Measurements from ENCODE around the gene PLSCR2.

PLSCR2 gene

GRCh38 chr3:146414010-146414409 is 55.4 kb downstream of the PLSCR2 start:
- no peak for TF ChIP-seq EP300 (IDR thresholded peaks at IDR 0.05; ENCODE audit: borderline replicate concordance)
- no peak for TF ChIP-seq TEAD4 (IDR thresholded peaks at IDR 0.05)
- TF ChIP-seq TCF12 (IDR thresholded peaks at IDR 0.05; ENCODE audit: low read depth) = no peak
- TF ChIP-seq ZBTB7A (IDR thresholded peaks at IDR 0.05; ENCODE audit: low read depth) = no peak
- TF ChIP-seq RAD21 (IDR thresholded peaks at IDR 0.05; ENCODE audit: low read depth) = no peak
- TF ChIP-seq, protein P1, sequence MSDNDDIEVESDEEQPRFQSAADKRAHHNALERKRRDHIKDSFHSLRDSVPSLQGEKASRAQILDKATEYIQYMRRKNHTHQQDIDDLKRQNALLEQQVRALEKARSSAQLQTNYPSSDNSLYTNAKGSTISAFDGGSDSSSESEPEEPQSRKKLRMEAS (IDR thresholded peaks at IDR 0.05) = no peak
- TF ChIP-seq CREB1 (IDR thresholded peaks at IDR 0.05; ENCODE audit: low read depth) = no peak
- no peak for TF ChIP-seq TAF1 (IDR thresholded peaks at IDR 0.05; ENCODE audit: low read depth)
- TF ChIP-seq CEBPB (IDR thresholded peaks at IDR 0.05) = no peak
- TF ChIP-seq REST (IDR thresholded peaks at IDR 0.05; ENCODE audit: low read depth) = no peak
- TF ChIP-seq EGR1 (IDR thresholded peaks at IDR 0.05) = no peak
- TF ChIP-seq NFIC (IDR thresholded peaks at IDR 0.05) = no peak
- TF ChIP-seq FOXM1 (IDR thresholded peaks at IDR 0.05; ENCODE audit: borderline replicate concordance, low read depth) = no peak

GRCh38 chr3:146407956-146408355 is 61.4 kb downstream of the PLSCR2 start:
- no peak for TF ChIP-seq TEAD4 (IDR thresholded peaks at IDR 0.05)
- no peak for TF ChIP-seq TCF12 (IDR thresholded peaks at IDR 0.05; ENCODE audit: low read depth)
- TF ChIP-seq, protein P1 (IDR thresholded peaks at IDR 0.05) = no peak
- TF ChIP-seq FOXM1 (IDR thresholded peaks at IDR 0.05; ENCODE audit: borderline replicate concordance, low read depth) = no peak
- TF ChIP-seq CREB1 (IDR thresholded peaks at IDR 0.05; ENCODE audit: low read depth) = no peak
- no peak for TF ChIP-seq REST (IDR thresholded peaks at IDR 0.05; ENCODE audit: low read depth)
- no peak for TF ChIP-seq EP300 (IDR thresholded peaks at IDR 0.05; ENCODE audit: borderline replicate concordance)

DNA sequence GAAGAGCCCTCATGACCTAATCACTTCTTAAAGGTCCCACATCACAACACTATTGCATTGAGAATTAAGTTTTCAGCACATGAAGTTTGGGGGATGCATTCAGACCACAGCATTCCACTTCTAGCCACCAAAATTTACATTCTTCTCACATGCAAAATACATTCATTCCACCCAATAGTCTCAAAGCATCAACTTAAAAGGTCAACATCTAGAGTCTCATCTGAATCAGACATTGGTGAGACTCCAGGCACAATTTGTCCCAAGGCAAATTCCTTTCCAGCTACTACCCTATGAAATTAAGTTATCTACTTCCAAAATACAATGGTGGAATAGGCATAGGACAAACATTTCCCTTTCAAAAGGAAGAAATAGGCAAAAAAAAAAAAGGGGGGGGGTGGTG is 64.9 kb downstream of the PLSCR2 start:
- TF ChIP-seq, protein P1 (IDR thresholded peaks at IDR 0.05) = no peak
- no peak for TF ChIP-seq RAD21 (IDR thresholded peaks at IDR 0.05; ENCODE audit: low read depth)
- no peak for TF ChIP-seq YY1 (IDR thresholded peaks at IDR 0.05; ENCODE audit: low read depth)
- TF ChIP-seq FOXM1 (IDR thresholded peaks at IDR 0.05; ENCODE audit: borderline replicate concordance, low read depth) = no peak
- no peak for TF ChIP-seq REST (IDR thresholded peaks at IDR 0.05; ENCODE audit: low read depth)
- TF ChIP-seq TAF1 (IDR thresholded peaks at IDR 0.05; ENCODE audit: low read depth) = no peak
- no peak for TF ChIP-seq EP300 (IDR thresholded peaks at IDR 0.05; ENCODE audit: borderline replicate concordance)
- TF ChIP-seq NFIC (IDR thresholded peaks at IDR 0.05) = no peak
- TF ChIP-seq CREB1 (IDR thresholded peaks at IDR 0.05; ENCODE audit: low read depth) = no peak
- TF ChIP-seq ZBTB7A (IDR thresholded peaks at IDR 0.05; ENCODE audit: low read depth) = no peak
- no peak for TF ChIP-seq TEAD4 (IDR thresholded peaks at IDR 0.05)
- no peak for TF ChIP-seq TCF12 (IDR thresholded peaks at IDR 0.05; ENCODE audit: low read depth)
- no peak for TF ChIP-seq CEBPB (IDR thresholded peaks at IDR 0.05)
- no peak for TF ChIP-seq USF1 (IDR thresholded peaks at IDR 0.05)
- TF ChIP-seq EGR1 (IDR thresholded peaks at IDR 0.05) = no peak

GRCh38 chr3:146403792-146404191 is 65.6 kb downstream of the PLSCR2 start:
- no peak for TF ChIP-seq CREB1 (IDR thresholded peaks at IDR 0.05; ENCODE audit: low read depth)
- TF ChIP-seq YY1 (IDR thresholded peaks at IDR 0.05; ENCODE audit: low read depth) = no peak
- TF ChIP-seq, protein P1 (IDR thresholded peaks at IDR 0.05) = no peak
- no peak for TF ChIP-seq EGR1 (IDR thresholded peaks at IDR 0.05)
- TF ChIP-seq TAF1 (IDR thresholded peaks at IDR 0.05; ENCODE audit: low read depth) = no peak
- TF ChIP-seq USF1 (IDR thresholded peaks at IDR 0.05) = no peak
- no peak for TF ChIP-seq RAD21 (IDR thresholded peaks at IDR 0.05; ENCODE audit: low read depth)
- no peak for TF ChIP-seq FOXM1 (IDR thresholded peaks at IDR 0.05; ENCODE audit: borderline replicate concordance, low read depth)
- no peak for TF ChIP-seq REST (IDR thresholded peaks at IDR 0.05; ENCODE audit: low read depth)
- no peak for TF ChIP-seq CEBPB (IDR thresholded peaks at IDR 0.05)
- no peak for TF ChIP-seq ZBTB7A (IDR thresholded peaks at IDR 0.05; ENCODE audit: low read depth)
- TF ChIP-seq NFIC (IDR thresholded peaks at IDR 0.05) = no peak
